CD8-positive, alpha-beta memory T cell (primary cell): ENCODE data around the gene ROCK2. TPM values are rescaled to one million over a fixed set of nuclear protein-coding genes. Genes with fewer than 3 reads are reported as not detected.
A peak's percentile ranks its signal among the peaks of the same experiment; 100 is the strongest.
"Not testable (repeated sequence)": the region's sequence is repeated elsewhere in the genome, so short reads cannot be mapped to it uniquely, and the experiment has no call there.

Experiments used
- CTCF ChIA-PET: fragments of 350-600 bp; sonication (Branson Sonifier 250); formaldehyde crosslinking; loops from one replicate; lab custom pipeline; 2021; ENCODE audit warnings: antibody characterized with exemption; lab: Charles Lee
- POLR2A ChIA-PET: fragments of 350-600 bp; sonication (Branson Sonifier 250); formaldehyde crosslinking; loops from one replicate; lab custom pipeline; 2021; ENCODE audit warnings: antibody characterized with exemption; lab: Charles Lee
- DNase-seq, 5 donors: peaks; one replicate each; pipeline versions ENCODE4 v3.0.0 to v3.0.0-alpha.2; 2020 to 2022; ENCODE audit warnings: mixed read lengths in 1 of 5
- H3K27ac ChIP-seq: one replicate; pipeline ENCODE4 v1.7.0; 2013; ENCODE audit warnings: low read depth, mild to moderate bottlenecking, low read length, moderate library complexity
- H3K27me3 ChIP-seq: 2 replicates; pipeline ENCODE4 v1.7.0; 2013; ENCODE audit warnings: low read length, mild to moderate bottlenecking; ENCODE audit not compliant: insufficient read depth, poor library complexity, severe bottlenecking
- H3K36me3 ChIP-seq: 2 replicates; pipeline ENCODE4 v1.7.0; 2013; ENCODE audit warnings: mild to moderate bottlenecking, low read length, moderate library complexity; ENCODE audit not compliant: insufficient read depth
- H3K4me1 ChIP-seq: 2 replicates; pipeline ENCODE4 v1.7.0; 2013; ENCODE audit warnings: mild to moderate bottlenecking, low read length, moderate library complexity; ENCODE audit not compliant: insufficient read depth
- H3K4me3 ChIP-seq: 2 replicates; pipeline ENCODE4 v1.7.0; 2013; ENCODE audit warnings: mild to moderate bottlenecking, low read length
- H3K9me3 ChIP-seq: 2 replicates; pipeline ENCODE4 v1.7.0; 2013; ENCODE audit warnings: mild to moderate bottlenecking, low read length
- H3K27ac Mint-ChIP-seq, 8 donors: one replicate each; pipeline ENCODE4 v1.8.0; 2020 to 2021; ENCODE audit warnings: mixed read lengths in 8 of 8, mild to moderate bottlenecking in 6 of 8, inconsistent platforms in 3 of 8, moderate library complexity in 3 of 8
- H3K27me3 Mint-ChIP-seq, 2 donors: one replicate each; pipeline ENCODE4 v1.8.0; 2020 to 2021; ENCODE audit warnings: mixed read lengths in 2 of 2, mild to moderate bottlenecking in 1 of 2, moderate library complexity in 1 of 2
- H3K36me3 Mint-ChIP-seq, 3 donors: one replicate each; pipeline ENCODE4 v1.8.0; 2020 to 2021; ENCODE audit warnings: mixed read lengths in 3 of 3, inconsistent platforms in 1 of 3, mild to moderate bottlenecking in 1 of 3
- H3K4me1 Mint-ChIP-seq, 3 donors: one replicate each; pipeline ENCODE4 v1.8.0; 2020 to 2021; ENCODE audit warnings: mixed read lengths in 3 of 3, inconsistent platforms in 1 of 3, mild to moderate bottlenecking in 1 of 3
- H3K4me3 Mint-ChIP-seq, 7 donors: one replicate each; pipeline ENCODE4 v1.8.0; 2020 to 2021; ENCODE audit warnings: mixed read lengths in 7 of 7, mild to moderate bottlenecking in 6 of 7, moderate library complexity in 4 of 7, inconsistent platforms in 2 of 7
- H3K9me3 Mint-ChIP-seq, 5 donors: one replicate each; pipeline ENCODE4 v1.8.0; 2020 to 2022; ENCODE audit warnings: mixed read lengths in 5 of 5, mild to moderate bottlenecking in 3 of 5, moderate library complexity in 2 of 5, inconsistent platforms in 1 of 5
- polyA plus RNA-seq: library from polyadenylated mRNA; unstranded; fragments of 300-500 nt; fragmentation: Illumina TruSeq; gene quantifications from one replicate; pipeline ENCODE4 v1.2.3, GENCODE V29; 2021
- total RNA-seq, 2 experiments: library from RNA; stranded (reverse); gene quantifications; one replicate each; pipeline ENCODE4 v1.2.3, GENCODE V29; 2021

Gene ROCK2
- total and polyA plus RNA-seq, 3 experiments from 2014 or later, result 15.5 to 22.9 (median 19.5) TPM

GRCh38 chr2:11264007-11264406 is 80.4 kb downstream of the ROCK2 start:
- H3K36me3 Mint-ChIP-seq, result peaks cover 5 to 11% (median 8%) of the 10 kb centered on the region in 3 donors
- H3K4me1 Mint-ChIP-seq, result peaks cover 6 to 21% (median 12%) of the 10 kb centered on the region in 3 donors
- no peak overlapping the region for H3K4me3 Mint-ChIP-seq
- Histone ChIP-seq H3K27ac (no peak overlapping the region), H3K36me3 (no peaks in the 10 kb centered on the region), H3K9me3 (no peaks in the 10 kb centered on the region), H3K4me3 (no peak overlapping the region), H3K27me3 (no peaks in the 10 kb centered on the region), H3K4me1 (no peaks in the 10 kb centered on the region)
- DNase-seq, result no peak
- POLR2A ChIA-PET, result no interaction called here
- CTCF ChIA-PET, result no interaction called here
- no peaks in the 10 kb centered on the region for H3K27me3 Mint-ChIP-seq
- H3K9me3 Mint-ChIP-seq, result peaks cover 0 to 6% (median 1%) of the 10 kb centered on the region in 5 donors
- H3K27ac Mint-ChIP-seq, result peak overlapping the region in 2 of 8 donors; percentile 3 to 8

GRCh38 chr2:11263177-11263576 is 81.3 kb downstream of the ROCK2 start:
- Histone ChIP-seq H3K9me3 (no peaks in the 10 kb centered on the region), H3K27ac (no peak overlapping the region), H3K4me1 (no peaks in the 10 kb centered on the region), H3K4me3 (no peak overlapping the region), H3K27me3 (no peaks in the 10 kb centered on the region), H3K36me3 (no peaks in the 10 kb centered on the region)
- CTCF ChIA-PET, result no interaction called here
- no peak for DNase-seq
- Mint-ChIP-seq H3K4me1 (peaks cover 6 to 25% (median 12%) of the 10 kb centered on the region in 3 donors), H3K4me3 (no peak overlapping the region), H3K27me3 (no peaks in the 10 kb centered on the region), H3K27ac (no peak overlapping the region), H3K9me3 (peaks cover 0 to 3% (median 1%) of the 10 kb centered on the region in 5 donors), H3K36me3 (peaks cover 0 to 8% (median 3%) of the 10 kb centered on the region in 3 donors)
- POLR2A ChIA-PET, result no interaction called here

GRCh38 chr2:11262438-11262837 is 82.0 kb downstream of the ROCK2 start:
- H3K27me3 ChIP-seq, H3K36me3 Mint-ChIP-seq, H3K27me3 Mint-ChIP-seq, H3K4me3 Mint-ChIP-seq, H3K9me3 ChIP-seq, H3K9me3 Mint-ChIP-seq, H3K27ac Mint-ChIP-seq, H3K27ac ChIP-seq, H3K4me1 ChIP-seq, H3K36me3 ChIP-seq, DNase-seq, CTCF ChIA-PET, H3K4me3 ChIP-seq, POLR2A ChIA-PET: not testable (repeated sequence)
- peaks cover 6 to 25% (median 12%) of the 10 kb centered on the region in 3 donors for H3K4me1 Mint-ChIP-seq

DNA sequence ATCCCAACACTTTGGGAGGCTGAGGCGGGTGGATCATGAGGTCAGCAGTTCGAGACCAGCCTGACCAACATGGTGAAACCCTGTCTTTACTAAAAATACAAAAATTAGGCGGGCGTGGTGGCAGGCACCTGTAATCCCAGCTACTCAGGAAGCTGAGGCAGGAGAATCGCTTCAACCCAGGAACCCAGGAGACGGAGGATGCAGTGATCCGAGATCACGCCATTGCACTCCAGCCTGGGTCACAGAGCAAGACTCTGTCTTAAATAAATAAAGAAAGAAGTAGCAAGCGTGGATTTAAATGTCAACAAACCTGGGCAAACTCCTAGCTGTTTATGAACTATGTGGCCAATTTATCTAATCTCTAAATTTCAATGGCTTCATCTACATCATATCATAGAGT is 82.9 kb downstream of the ROCK2 start:
- H3K27me3 ChIP-seq, H3K27me3 Mint-ChIP-seq, H3K4me1 ChIP-seq, CTCF ChIA-PET, DNase-seq, H3K27ac ChIP-seq, H3K4me3 Mint-ChIP-seq, H3K9me3 Mint-ChIP-seq, POLR2A ChIA-PET, H3K4me3 ChIP-seq, H3K9me3 ChIP-seq, H3K36me3 ChIP-seq: not testable (repeated sequence)
- H3K36me3 Mint-ChIP-seq, result peaks cover 0 to 12% (median 6%) of the 10 kb centered on the region in 3 donors
- H3K4me1 Mint-ChIP-seq, result peaks cover 6 to 25% (median 12%) of the 10 kb centered on the region in 3 donors
- peak overlapping the region in 2 of 8 donors; percentile 61 to 62 for H3K27ac Mint-ChIP-seq

DNA sequence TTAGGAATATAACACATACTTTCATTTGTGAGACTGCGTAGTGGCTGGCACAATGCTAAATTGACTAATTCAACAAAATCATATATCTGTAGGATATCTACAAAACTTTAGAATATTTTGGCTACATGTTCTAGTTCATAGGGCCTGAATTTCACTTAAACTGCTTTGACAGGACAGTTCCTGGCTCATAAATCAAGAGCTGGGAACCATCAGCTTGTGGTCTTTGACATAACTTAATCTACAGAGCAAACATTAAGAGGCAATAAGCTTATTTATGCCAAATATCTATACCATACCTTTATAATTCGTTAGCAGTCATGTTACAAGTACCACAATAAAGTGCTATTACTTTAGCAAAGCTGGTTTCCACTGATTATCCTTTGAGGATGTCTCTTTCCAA is 83.5 kb downstream of the ROCK2 start:
- Histone ChIP-seq H3K27me3 (no peaks in the 10 kb centered on the region), H3K27ac (no peak overlapping the region), H3K9me3 (no peaks in the 10 kb centered on the region), H3K4me3 (no peak overlapping the region), H3K36me3 (no peaks in the 10 kb centered on the region), H3K4me1 (no peaks in the 10 kb centered on the region)
- Mint-ChIP-seq H3K9me3 (peaks cover 0 to 3% (median 0%) of the 10 kb centered on the region in 5 donors), H3K4me3 (no peak overlapping the region), H3K4me1 (peaks cover 8 to 22% (median 12%) of the 10 kb centered on the region in 3 donors), H3K27ac (no peak overlapping the region), H3K27me3 (no peaks in the 10 kb centered on the region), H3K36me3 (peaks cover 4 to 13% (median 10%) of the 10 kb centered on the region in 3 donors)
- ChIA-PET POLR2A (no interaction called here), CTCF (no interaction called here)
- DNase-seq, result no peak

GRCh38 chr2:11257964-11258363 is 86.5 kb downstream of the ROCK2 start:
- no peak for DNase-seq
- Histone ChIP-seq H3K27me3 (no peaks in the 10 kb centered on the region), H3K4me1 (no peaks in the 10 kb centered on the region), H3K9me3 (no peaks in the 10 kb centered on the region), H3K36me3 (no peaks in the 10 kb centered on the region), H3K27ac (no peak overlapping the region), H3K4me3 (no peak overlapping the region)
- Mint-ChIP-seq H3K27me3 (no peaks in the 10 kb centered on the region), H3K27ac (no peak overlapping the region), H3K36me3 (peaks cover 7 to 12% (median 10%) of the 10 kb centered on the region in 3 donors), H3K4me1 (peaks cover 0 to 13% (median 5%) of the 10 kb centered on the region in 3 donors), H3K9me3 (peaks cover 0 to 2% (median 0%) of the 10 kb centered on the region in 5 donors), H3K4me3 (no peak overlapping the region)
- ChIA-PET POLR2A (no interaction called here), CTCF (no interaction called here)

GRCh38 chr2:11257078-11257477 is 87.4 kb downstream of the ROCK2 start:
- peak overlapping the region in 1 of 8 donors; percentile 36 for H3K27ac Mint-ChIP-seq
- peaks cover 0 to 10% (median 3%) of the 10 kb centered on the region in 3 donors for H3K4me1 Mint-ChIP-seq
- POLR2A ChIA-PET, result no interaction called here

DNA sequence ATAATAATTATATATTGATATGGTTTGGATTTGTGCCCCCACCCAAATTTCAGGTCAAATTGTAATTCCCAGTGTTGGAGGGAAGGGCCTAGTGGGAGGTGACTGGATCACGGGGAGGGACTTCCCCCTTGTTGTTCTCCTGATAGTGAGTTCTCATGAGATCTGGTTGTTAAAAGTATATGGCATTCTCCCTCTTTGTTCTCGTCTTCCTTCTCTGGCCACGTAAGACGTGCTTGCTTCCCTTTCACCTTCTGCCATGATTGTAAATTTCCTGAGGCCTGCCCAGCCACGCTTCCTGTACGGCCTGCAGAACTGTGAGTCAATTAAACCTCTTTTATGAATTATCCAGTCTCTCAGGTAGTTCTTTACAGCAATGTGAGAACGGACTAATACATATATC is 88.3 kb downstream of the ROCK2 start:
- DNase-seq, result no peak
- CTCF ChIA-PET, result no interaction called here

More at GRCh38 chr2:11257078-11257477, 87.4 kb downstream of the ROCK2 start:
- H3K4me3 ChIP-seq, result no peak overlapping the region
- no peaks in the 10 kb centered on the region for H3K27me3 ChIP-seq
- no peak for DNase-seq
- no peak overlapping the region for H3K27ac ChIP-seq
- no peaks in the 10 kb centered on the region for H3K9me3 Mint-ChIP-seq
- H3K36me3 Mint-ChIP-seq, result peaks cover 6 to 10% (median 8%) of the 10 kb centered on the region in 3 donors
- no peaks in the 10 kb centered on the region for H3K9me3 ChIP-seq
- no peaks in the 10 kb centered on the region for H3K4me1 ChIP-seq
- H3K4me3 Mint-ChIP-seq, result no peak overlapping the region
- CTCF ChIA-PET, result no interaction called here
- no peaks in the 10 kb centered on the region for H3K36me3 ChIP-seq
- H3K27me3 Mint-ChIP-seq, result no peaks in the 10 kb centered on the region

More for the DNA sequence above, 88.3 kb downstream of the ROCK2 start:
- Histone ChIP-seq H3K27me3 (no peaks in the 10 kb centered on the region), H3K4me1 (no peaks in the 10 kb centered on the region), H3K9me3 (no peaks in the 10 kb centered on the region), H3K4me3 (no peak overlapping the region), H3K36me3 (no peaks in the 10 kb centered on the region), H3K27ac (no peak overlapping the region)
- H3K27ac Mint-ChIP-seq, result no peak overlapping the region
- H3K27me3 Mint-ChIP-seq, result no peaks in the 10 kb centered on the region
- peaks cover 6 to 11% (median 8%) of the 10 kb centered on the region in 3 donors for H3K36me3 Mint-ChIP-seq
- H3K9me3 Mint-ChIP-seq, result no peaks in the 10 kb centered on the region
- H3K4me1 Mint-ChIP-seq, result peaks cover 6 to 14% (median 8%) of the 10 kb centered on the region in 3 donors
- no peak overlapping the region for H3K4me3 Mint-ChIP-seq
- POLR2A ChIA-PET, result no interaction called here
